T-cell (primary cell): ENCODE measurements around the gene PNLDC1. TPM values are rescaled to one million over a fixed set of nuclear protein-coding genes. Genes with fewer than 3 reads are reported as not detected.
A peak's percentile ranks its signal among the peaks of the same experiment; 100 is the strongest.

ENCODE experiments used
- ATAC-seq, 4 experiments: fragments of 200-7000 bp in 3 of 4; fragments of 150-1000 bp in 1 of 4; cut with Tn5 transposase; replicated peaks in 1 of 4; 1 replicate in 3 of 4; 2 replicates in 1 of 4; pipeline ENCODE4 v1.10.0; 2021; ENCODE audit warnings: moderate library complexity in 3 of 4, mild to moderate bottlenecking in 2 of 4, moderate number of reproducible peaks in 1 of 4
- CTCF ChIA-PET, 2 donors: fragments of 300-600 bp; sonication (Branson Sonifier 250); formaldehyde crosslinking; loops; one replicate each; lab custom pipeline; 2022; ENCODE audit warnings: antibody characterized with exemption in 2 of 2; lab: Charles Lee
- POLR2A ChIA-PET, 2 donors: fragments of 300-600 bp; sonication (Branson Sonifier 250); formaldehyde crosslinking; loops; one replicate each; lab custom pipeline; 2022; ENCODE audit warnings: antibody characterized with exemption in 2 of 2; lab: Charles Lee
- DNase-seq, 35 experiments: peaks; one replicate each; pipeline versions ENCODE4 v3.0.0 to v3.0.0-alpha.2; 2013 to 2023
- H3K27ac ChIP-seq: one replicate; pipeline ENCODE4 v1.5.1; 2013; ENCODE audit warnings: low read length
- H3K27me3 ChIP-seq, 2 experiments: replicated peaks in 1 of 2; 1 replicate in 1 of 2; 2 replicates in 1 of 2; pipeline versions ENCODE4 v1.6.1 to v1.7.0; 2013; ENCODE audit warnings: low read length in 1 of 2, mixed read lengths in 1 of 2; ENCODE audit not compliant: control insufficient read depth in 2 of 2, insufficient read depth in 2 of 2; ENCODE audit errors: extremely low read depth in 1 of 2
- H3K36me3 ChIP-seq, 2 donors: 1 replicate in 1 of 2; 2 replicates in 1 of 2; pipeline versions ENCODE4 v1.6.1 to v1.7.0; 2013; ENCODE audit warnings: low read length in 1 of 2; ENCODE audit not compliant: control insufficient read depth in 2 of 2, insufficient read depth in 1 of 2; ENCODE audit errors: extremely low read depth in 1 of 2
- H3K4me1 ChIP-seq, 2 experiments: 1 replicate in 1 of 2; 2 replicates in 1 of 2; pipeline versions ENCODE4 v1.6.1 to v1.7.0; 2013; ENCODE audit warnings: low read length in 2 of 2, mixed read lengths in 1 of 2; ENCODE audit not compliant: insufficient read depth in 2 of 2, control insufficient read depth in 1 of 2; ENCODE audit errors: extremely low read depth in 1 of 2
- H3K4me3 ChIP-seq, 2 donors: 1 replicate in 1 of 2; 2 replicates in 1 of 2; pipeline versions ENCODE4 v1.5.1 to v1.7.0; 2013; ENCODE audit warnings: mild to moderate bottlenecking in 2 of 2, low read length in 1 of 2, moderate library complexity in 1 of 2; ENCODE audit not compliant: control insufficient read depth in 1 of 2; ENCODE audit errors: extremely low read depth in 1 of 2
- H3K9me3 ChIP-seq: 2 replicates; pipeline ENCODE4 v1.7.0; 2013
- H3K27ac Mint-ChIP-seq, 2 donors: one replicate each; pipeline ENCODE4 v1.8.0; 2020 to 2021; ENCODE audit warnings: mild to moderate bottlenecking in 2 of 2, mixed read lengths in 2 of 2
- H3K27me3 Mint-ChIP-seq, 2 donors: one replicate each; pipeline ENCODE4 v1.8.0; 2021 to 2022; ENCODE audit warnings: mixed read lengths in 2 of 2
- H3K36me3 Mint-ChIP-seq: one replicate; pipeline ENCODE4 v1.8.0; 2021; ENCODE audit warnings: mixed read lengths
- H3K4me1 Mint-ChIP-seq, 3 donors: one replicate each; pipeline ENCODE4 v1.8.0; 2020 to 2022; ENCODE audit warnings: mixed read lengths in 3 of 3, mild to moderate bottlenecking in 1 of 3
- H3K4me3 Mint-ChIP-seq, 3 donors: one replicate each; pipeline ENCODE4 v1.8.0; 2020 to 2022; ENCODE audit warnings: mild to moderate bottlenecking in 3 of 3, mixed read lengths in 3 of 3, moderate library complexity in 3 of 3
- H3K9me3 Mint-ChIP-seq, 3 donors: one replicate each; pipeline ENCODE4 v1.8.0; 2020 to 2022; ENCODE audit warnings: mixed read lengths in 3 of 3
- WGBS: methylation state at CpG from one replicate; pipeline ENCODE4 v1.1.5; 2013; ENCODE audit warnings: missing lambda C conversion rate; ENCODE audit not compliant: insufficient coverage; 5-methylcytosine and 5-hydroxymethylcytosine counted together
- total RNA-seq, 35 experiments: library from RNA in 6 of 35; stranded (reverse) in 6 of 35; fragments of 120-200 nt in 1 of 35; gene quantifications; one replicate each; pipeline versions ENCODE4 v1.2.1 to v1.2.4 and lab custom pipeline; 2013 to 2026

PNLDC1 gene
- total RNA-seq (1 to 10 TPM in 1 of 5 donors, under 1 TPM in 3, not detected in 1; 0.26 to 1.2 (median 0.46) TPM), total RNA-seq (lab: John Stamatoyannopoulos, UW) (0 to 2.8 (median 0.62) reads per million in 29 experiments)
- 0.13 TPM for total RNA-seq (2013)

- Mint-ChIP-seq H3K27ac (no peak within 1 kb of the TSS), H3K27me3 (no peaks in the 10 kb centered on the region), H3K4me1 (peaks cover 6 to 11% (median 11%) of the 10 kb centered on the region in 3 donors), H3K9me3 (no peaks in the 10 kb centered on the region), H3K4me3 (peak within 1 kb of the TSS in 1 of 3 donors; percentile 39), H3K36me3 (peaks cover 32% of the 10 kb centered on the region)
- no peaks in the 10 kb centered on the region for H3K9me3 ChIP-seq
- WGBS: 92% methylated on average over 41 of the region's 50 CpGs
- peaks cover 0 to 39% of the 10 kb centered on the region in 2 donors for H3K36me3 ChIP-seq
- no peaks in the 10 kb centered on the region for H3K27me3 ChIP-seq
- ATAC-seq (peak in 1 of 4 experiments; percentile 59), DNase-seq (no peak)
- POLR2A ChIA-PET: no interaction called here
- no peak within 1 kb of the TSS for H3K27ac ChIP-seq
- CTCF ChIA-PET: no interaction called here
- H3K4me1 ChIP-seq: peaks cover 0 to 3% of the 10 kb centered on the region in 2 experiments
- no peak within 1 kb of the TSS for H3K4me3 ChIP-seq
Measured at GRCh38 chr6:159800141-159800865, at the start of gene PNLDC1. Gene PNLDC1 (plus strand): TSS chr6:159800276. CDS start chr6:159800308, 32 bp downstream.

DNA sequence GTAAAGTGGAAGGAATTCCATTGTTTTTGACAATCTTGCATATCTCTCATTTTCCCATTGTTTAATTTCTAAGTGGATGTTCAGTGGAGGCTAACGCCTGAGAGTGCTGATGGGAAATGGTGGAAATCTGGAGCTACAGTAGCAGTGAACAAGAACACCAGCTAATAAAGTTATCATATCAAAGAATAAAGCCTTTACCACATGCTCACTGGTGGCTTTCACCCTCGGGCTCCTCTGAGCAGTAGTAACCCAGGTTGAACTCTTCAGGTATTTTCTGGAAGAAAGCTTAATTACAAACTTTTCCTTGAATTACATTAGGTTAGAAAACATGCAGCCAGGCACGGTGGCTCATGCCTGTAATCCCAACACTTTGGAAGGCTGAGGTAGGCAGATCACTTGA is 48.6 kb upstream of the PNLDC1 start:
- no peak overlapping the region for H3K27ac ChIP-seq
- Mint-ChIP-seq H3K36me3 (peaks cover 48% of the 10 kb centered on the region), H3K27ac (no peak overlapping the region), H3K27me3 (no peaks in the 10 kb centered on the region), H3K4me1 (peaks cover 0 to 10% (median 3%) of the 10 kb centered on the region in 3 donors), H3K4me3 (no peak overlapping the region), H3K9me3 (no peaks in the 10 kb centered on the region)
- ChIA-PET CTCF (interaction anchor here (0.6 kb wide), 2 partner anchors 30 to 36 kb away, joined by 3 to 4 read pairs; no protein-coding TSS in a partner anchor), POLR2A (interaction anchor here (0.7 to 1.0 kb wide), 4 partner anchors 10 to 704 kb away, joined by 3 to 10 read pairs (median 3); partner anchors contain the start of genes ACAT2 (in 1 of the 2) and MRPL18 (in 1 of the 2))
- no peaks in the 10 kb centered on the region for H3K27me3 ChIP-seq
- no peaks in the 10 kb centered on the region for H3K9me3 ChIP-seq
- H3K4me3 ChIP-seq: no peak overlapping the region
- H3K4me1 ChIP-seq: no peaks in the 10 kb centered on the region
- no CpG with 5 or more reads among the region's 3 CpGs for WGBS
- no peak for ATAC-seq
- H3K36me3 ChIP-seq: peaks cover 14 to 87% of the 10 kb centered on the region in 2 donors
- no peak for DNase-seq

- no peaks in the 10 kb centered on the region for H3K27me3 Mint-ChIP-seq
- no peak for DNase-seq
- H3K4me1 Mint-ChIP-seq: peaks cover 0 to 8% (median 3%) of the 10 kb centered on the region in 3 donors
- no peak for ATAC-seq
- ChIA-PET POLR2A (interaction anchor here in 1 of 2 donors (0.6 kb wide), 1 partner anchor 26 kb away, joined by 3 read pairs; the partner anchor contains the start of gene WTAP), CTCF (no interaction called here)
- no peaks in the 10 kb centered on the region for H3K4me1 ChIP-seq
- no peaks in the 10 kb centered on the region for H3K27me3 ChIP-seq
- 100% methylated on average over 4 of the region's 6 CpGs for WGBS
- no peak overlapping the region for H3K4me3 Mint-ChIP-seq
- peaks cover 14 to 78% of the 10 kb centered on the region in 2 donors for H3K36me3 ChIP-seq
- H3K27ac Mint-ChIP-seq: peak overlapping the region; percentile 1 to 32
- no peak overlapping the region for H3K4me3 ChIP-seq
- peaks cover 47% of the 10 kb centered on the region for H3K36me3 Mint-ChIP-seq
- H3K9me3 Mint-ChIP-seq: no peaks in the 10 kb centered on the region
- no peak overlapping the region for H3K27ac ChIP-seq
- no peaks in the 10 kb centered on the region for H3K9me3 ChIP-seq
Measured at GRCh38 chr6:159753081-159753872, 46.8 kb upstream of the PNLDC1 start.

DNA sequence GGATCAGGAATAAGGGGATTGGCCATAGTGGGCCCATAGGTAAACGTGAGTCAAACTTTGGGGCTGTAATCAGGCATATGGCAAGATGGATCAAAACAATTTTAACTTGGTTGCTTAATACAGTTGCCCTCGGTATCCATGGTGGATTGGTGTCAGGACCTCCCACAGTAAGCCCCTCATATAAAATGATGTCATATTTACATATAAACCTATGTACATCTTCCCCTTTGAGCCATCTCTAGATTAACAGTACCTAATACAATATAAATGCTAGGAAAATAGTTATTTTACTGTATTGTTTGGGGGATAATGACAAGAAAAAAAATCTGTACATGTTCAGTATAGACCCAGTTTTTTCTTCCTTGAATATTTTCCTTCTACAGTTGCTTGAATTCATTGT is 45.7 kb upstream of the PNLDC1 start:
- no peaks in the 10 kb centered on the region for H3K27me3 ChIP-seq
- no peak overlapping the region for H3K4me3 ChIP-seq
- H3K27ac Mint-ChIP-seq: no peak overlapping the region
- peaks cover 14 to 73% of the 10 kb centered on the region in 2 donors for H3K36me3 ChIP-seq
- H3K9me3 ChIP-seq: no peaks in the 10 kb centered on the region
- H3K36me3 Mint-ChIP-seq: peaks cover 43% of the 10 kb centered on the region
- ChIA-PET CTCF (no interaction called here), POLR2A (no interaction called here)
- H3K4me1 ChIP-seq: no peaks in the 10 kb centered on the region
- ATAC-seq: no peak
- H3K4me1 Mint-ChIP-seq: peaks cover 0 to 6% (median 3%) of the 10 kb centered on the region in 3 donors
- no peaks in the 10 kb centered on the region for H3K27me3 Mint-ChIP-seq
- H3K9me3 Mint-ChIP-seq: no peaks in the 10 kb centered on the region
- 100% methylated on average over 1 of the region's 2 CpGs for WGBS
- no peak overlapping the region for H3K4me3 Mint-ChIP-seq
- no peak for DNase-seq
- H3K27ac ChIP-seq: no peak overlapping the region

- peaks cover 37% of the 10 kb centered on the region for H3K36me3 Mint-ChIP-seq
- ChIA-PET CTCF (interaction anchor here in 1 of 2 donors (0.7 kb wide), 1 partner anchor 35 kb away, joined by 8 read pairs; no protein-coding TSS in a partner anchor), POLR2A (no interaction called here)
- Histone ChIP-seq H3K27me3 (no peaks in the 10 kb centered on the region), H3K9me3 (no peaks in the 10 kb centered on the region), H3K27ac (no peak overlapping the region), H3K4me1 (no peaks in the 10 kb centered on the region), H3K36me3 (peaks cover 14 to 64% of the 10 kb centered on the region in 2 donors), H3K4me3 (no peak overlapping the region)
- ATAC-seq (peak in 1 of 4 experiments; percentile 21), DNase-seq (no peak)
- 94% methylated on average over 3 of the region's 15 CpGs for WGBS
- H3K9me3 Mint-ChIP-seq: no peaks in the 10 kb centered on the region
- H3K4me3 Mint-ChIP-seq: no peak overlapping the region
- H3K27ac Mint-ChIP-seq: peak overlapping the region; percentile 3 to 12
- H3K27me3 Mint-ChIP-seq: no peaks in the 10 kb centered on the region
- H3K4me1 Mint-ChIP-seq: peaks cover 0 to 5% (median 5%) of the 10 kb centered on the region in 3 donors
Measured at GRCh38 chr6:159754959-159755914, 44.8 kb upstream of the PNLDC1 start.
